Upper lobe of left lung (tissue), 4 donors: ENCODE results near the gene EIF2S3.

Experiments used
- EP300 ChIP-seq, 4 donors: sonication (generic); formaldehyde crosslinking; IDR thresholded peaks; one replicate each; pipeline ENCODE4 v1.5.1; 2017; ENCODE audit warnings: antibody characterized with exemption in 4 of 4, control low read depth in 2 of 4
- POLR2A ChIP-seq, 4 donors: fragments of 450-650 bp; IDR thresholded peaks; one replicate each; pipeline ENCODE4 v1.5.1; 2016 to 2017; ENCODE audit warnings: antibody characterized with exemption in 4 of 4, mild to moderate bottlenecking in 2 of 4
- TF ChIP-seq, protein P1 (sequence below), 6 experiments: fragments of 450-650 bp in 4 of 6; fragments of 200-600 bp in 2 of 6; sonication (generic) in 2 of 6; IDR thresholded peaks; one replicate each; pipeline ENCODE4 v1.5.1; 2016 to 2019; ENCODE audit warnings: antibody characterized with exemption in 6 of 6

DNA sequence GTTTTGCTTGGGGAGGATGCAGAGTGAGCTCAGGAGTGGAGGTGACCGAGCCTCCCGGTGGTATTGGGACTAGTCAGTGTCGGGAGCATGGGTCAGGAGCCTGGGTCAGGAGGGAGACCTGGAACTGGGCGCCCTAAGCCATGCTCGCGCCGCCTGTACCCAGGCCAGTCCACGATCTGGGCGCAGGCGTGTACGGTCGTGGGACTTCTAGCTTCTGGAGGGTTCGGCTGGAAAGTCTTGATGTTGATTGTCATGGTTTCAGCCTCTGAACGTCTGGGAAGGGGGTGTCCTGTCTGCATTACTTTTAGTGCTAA is 244 bp downstream of the EIF2S3 start:
- TF ChIP-seq, protein P1, sequence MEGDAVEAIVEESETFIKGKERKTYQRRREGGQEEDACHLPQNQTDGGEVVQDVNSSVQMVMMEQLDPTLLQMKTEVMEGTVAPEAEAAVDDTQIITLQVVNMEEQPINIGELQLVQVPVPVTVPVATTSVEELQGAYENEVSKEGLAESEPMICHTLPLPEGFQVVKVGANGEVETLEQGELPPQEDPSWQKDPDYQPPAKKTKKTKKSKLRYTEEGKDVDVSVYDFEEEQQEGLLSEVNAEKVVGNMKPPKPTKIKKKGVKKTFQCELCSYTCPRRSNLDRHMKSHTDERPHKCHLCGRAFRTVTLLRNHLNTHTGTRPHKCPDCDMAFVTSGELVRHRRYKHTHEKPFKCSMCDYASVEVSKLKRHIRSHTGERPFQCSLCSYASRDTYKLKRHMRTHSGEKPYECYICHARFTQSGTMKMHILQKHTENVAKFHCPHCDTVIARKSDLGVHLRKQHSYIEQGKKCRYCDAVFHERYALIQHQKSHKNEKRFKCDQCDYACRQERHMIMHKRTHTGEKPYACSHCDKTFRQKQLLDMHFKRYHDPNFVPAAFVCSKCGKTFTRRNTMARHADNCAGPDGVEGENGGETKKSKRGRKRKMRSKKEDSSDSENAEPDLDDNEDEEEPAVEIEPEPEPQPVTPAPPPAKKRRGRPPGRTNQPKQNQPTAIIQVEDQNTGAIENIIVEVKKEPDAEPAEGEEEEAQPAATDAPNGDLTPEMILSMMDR (IDR thresholded peaks at IDR 0.05): no peak
- no peak for TF ChIP-seq EP300 (IDR thresholded peaks at IDR 0.05)
- TF ChIP-seq POLR2A (IDR thresholded peaks at IDR 0.05): no peak
